HepG2 (cell line): ENCODE measurements around the gene PLEKHA8. TPM values are rescaled to one million over a fixed set of nuclear protein-coding genes. Genes with fewer than 3 reads are reported as not detected.
A peak's percentile ranks its signal among the peaks of the same experiment; 100 is the strongest.

Experiments
- NFYC ChIP-seq: IDR thresholded peaks from 2 replicates; pipeline ENCODE4 v1.6.1; 2016; ENCODE audit warnings: missing genetic modification reagents, missing compliant biosample characterization
- PHB2 ChIP-seq: fragments of 450-650 bp; IDR thresholded peaks from 2 replicates; pipeline ENCODE4 v1.6.1; 2018; ENCODE audit not compliant: partially characterized antibody
- RXRB ChIP-seq: IDR thresholded peaks from 2 replicates; pipeline ENCODE4 v1.6.1; 2016; ENCODE audit warnings: borderline replicate concordance, missing genetic modification reagents, missing compliant biosample characterization
- SMAD3 ChIP-seq: sonication (generic); formaldehyde crosslinking; IDR thresholded peaks from 2 replicates; pipeline ENCODE4 v1.4.0; 2020; ENCODE audit warnings: missing genetic modification reagents
- SP140L ChIP-seq: sonication (generic); formaldehyde crosslinking; IDR thresholded peaks from 2 replicates; pipeline ENCODE4 v1.4.0; 2020; ENCODE audit warnings: missing genetic modification reagents, borderline replicate concordance
- SP4 ChIP-seq: sonication (generic); formaldehyde crosslinking; IDR thresholded peaks from 2 replicates; pipeline ENCODE4 v1.8.1; 2023; ENCODE audit warnings: mild to moderate bottlenecking, missing genetic modification reagents
- YEATS4 ChIP-seq: sonication (generic); formaldehyde crosslinking; IDR thresholded peaks from 2 replicates; pipeline ENCODE4 v1.4.0; 2020; ENCODE audit warnings: missing genetic modification reagents, borderline replicate concordance
- ZNF317 ChIP-seq: sonication (generic); formaldehyde crosslinking; IDR thresholded peaks from 2 replicates; pipeline ENCODE4 v1.5.0; 2020; ENCODE audit warnings: mild to moderate bottlenecking, missing genetic modification reagents
- ZNF501 ChIP-seq: sonication (generic); formaldehyde crosslinking; IDR thresholded peaks from 2 replicates; pipeline ENCODE4 v1.5.1; 2020; ENCODE audit warnings: mild to moderate bottlenecking, moderate library complexity, missing genetic modification reagents
- polyA plus RNA-seq, 8 experiments: library from polyadenylated mRNA; depleted of rRNA in 3 of 8; stranded (reverse) in 7 of 8; unstranded in 1 of 8; fragments of >200 nt; fragmentation: Illumina TruSeq in 4 of 8; extraction: Trizol in 4 of 8; gene quantifications; 2 replicates each; pipeline versions ENCODE4 v1.2.1 to v1.2.3, GENCODE V29; 2011 to 2016; ENCODE audit warnings: low read depth in 4 of 8, missing spikeins in 1 of 8, mixed read lengths in 1 of 8; ENCODE audit not compliant: insufficient read depth in 1 of 8
- total RNA-seq, 5 experiments: library from RNA; depleted of rRNA; stranded (reverse); fragments of >200 nt; fragmentation: Illumina TruSeq; extraction: Trizol; gene quantifications; 2 replicates each; pipeline ENCODE4 v1.2.3, GENCODE V29; 2016; ENCODE audit warnings: low read depth in 1 of 5
- TF ChIP-seq, protein P1 (sequence below): IDR thresholded peaks from 2 replicates; pipeline ENCODE4 v1.4.0; 2020; ENCODE audit warnings: mild to moderate bottlenecking, missing genetic modification reagents
- TF ChIP-seq, protein P2 (sequence below): sonication (generic); formaldehyde crosslinking; IDR thresholded peaks from 2 replicates; pipeline ENCODE4 v1.8.0; 2022; ENCODE audit warnings: missing genetic modification reagents, mild to moderate bottlenecking, inconsistent platforms, borderline replicate concordance
- TF ChIP-seq, protein P3 (sequence below): sonication (generic); formaldehyde crosslinking; IDR thresholded peaks from 2 replicates; pipeline ENCODE4 v1.8.0; 2022; ENCODE audit warnings: low read depth, missing genetic modification reagents

The PLEKHA8 gene
- total and polyA plus RNA-seq, 2 of the 13 experiments (the other 11 are each of a cell fraction or from before 2014, with no cell fraction given) = 12.5 to 26.4 TPM

DNA sequence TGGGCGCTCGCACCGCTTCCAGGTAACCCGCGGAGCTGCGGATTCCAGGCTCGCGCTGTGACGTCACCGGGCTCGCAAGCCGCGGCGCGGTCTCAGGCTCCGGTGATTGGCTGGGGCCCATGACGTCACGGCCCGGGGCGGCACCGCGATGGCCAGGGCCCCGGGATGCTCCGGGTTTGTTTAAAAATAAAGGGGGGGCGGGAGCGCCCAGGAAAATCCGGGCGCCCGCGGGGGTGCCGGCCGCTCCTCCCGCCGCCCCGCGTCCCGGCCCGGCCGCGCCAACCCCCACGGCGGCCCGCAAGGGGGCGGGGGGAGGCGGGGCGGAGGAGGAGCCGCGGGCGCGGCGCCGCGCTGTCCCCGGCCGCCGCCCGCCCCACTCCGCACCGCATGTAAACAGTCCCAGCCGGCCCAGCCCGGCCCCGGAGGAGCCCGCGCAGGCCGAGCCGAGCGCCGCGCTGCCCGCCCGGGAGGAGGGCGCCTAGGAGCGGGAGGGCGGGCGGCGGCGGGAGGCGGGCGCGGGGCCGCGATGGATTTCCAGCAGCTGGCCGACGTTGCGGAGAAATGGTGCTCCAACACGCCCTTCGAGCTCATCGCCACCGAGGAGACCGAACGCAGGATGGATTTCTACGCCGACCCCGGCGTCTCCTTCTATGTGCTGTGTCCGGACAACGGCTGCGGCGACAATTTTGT, 106.5 kb downstream of the PLEKHA8 start, which contains the start of gene MTURN (continued):
- TF ChIP-seq, protein P1, sequence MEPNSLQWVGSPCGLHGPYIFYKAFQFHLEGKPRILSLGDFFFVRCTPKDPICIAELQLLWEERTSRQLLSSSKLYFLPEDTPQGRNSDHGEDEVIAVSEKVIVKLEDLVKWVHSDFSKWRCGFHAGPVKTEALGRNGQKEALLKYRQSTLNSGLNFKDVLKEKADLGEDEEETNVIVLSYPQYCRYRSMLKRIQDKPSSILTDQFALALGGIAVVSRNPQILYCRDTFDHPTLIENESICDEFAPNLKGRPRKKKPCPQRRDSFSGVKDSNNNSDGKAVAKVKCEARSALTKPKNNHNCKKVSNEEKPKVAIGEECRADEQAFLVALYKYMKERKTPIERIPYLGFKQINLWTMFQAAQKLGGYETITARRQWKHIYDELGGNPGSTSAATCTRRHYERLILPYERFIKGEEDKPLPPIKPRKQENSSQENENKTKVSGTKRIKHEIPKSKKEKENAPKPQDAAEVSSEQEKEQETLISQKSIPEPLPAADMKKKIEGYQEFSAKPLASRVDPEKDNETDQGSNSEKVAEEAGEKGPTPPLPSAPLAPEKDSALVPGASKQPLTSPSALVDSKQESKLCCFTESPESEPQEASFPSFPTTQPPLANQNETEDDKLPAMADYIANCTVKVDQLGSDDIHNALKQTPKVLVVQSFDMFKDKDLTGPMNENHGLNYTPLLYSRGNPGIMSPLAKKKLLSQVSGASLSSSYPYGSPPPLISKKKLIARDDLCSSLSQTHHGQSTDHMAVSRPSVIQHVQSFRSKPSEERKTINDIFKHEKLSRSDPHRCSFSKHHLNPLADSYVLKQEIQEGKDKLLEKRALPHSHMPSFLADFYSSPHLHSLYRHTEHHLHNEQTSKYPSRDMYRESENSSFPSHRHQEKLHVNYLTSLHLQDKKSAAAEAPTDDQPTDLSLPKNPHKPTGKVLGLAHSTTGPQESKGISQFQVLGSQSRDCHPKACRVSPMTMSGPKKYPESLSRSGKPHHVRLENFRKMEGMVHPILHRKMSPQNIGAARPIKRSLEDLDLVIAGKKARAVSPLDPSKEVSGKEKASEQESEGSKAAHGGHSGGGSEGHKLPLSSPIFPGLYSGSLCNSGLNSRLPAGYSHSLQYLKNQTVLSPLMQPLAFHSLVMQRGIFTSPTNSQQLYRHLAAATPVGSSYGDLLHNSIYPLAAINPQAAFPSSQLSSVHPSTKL = no peak
- TF ChIP-seq SP140L (no peak), RXRB (CRISPR knock-in tag) (no peak), PHB2 (no peak), SMAD3 (CRISPR knock-in tag) (no peak), ZNF317 (CRISPR knock-in tag) (no peak), YEATS4 (CRISPR knock-in tag) (peak; percentile 75; the same call in 1 of the 2 replicates), NFYC (CRISPR knock-in tag) (peak; percentile 84), SP4 (0 out of 2 replicates have a peak, but pooled peaks have one; percentile 6), ZNF501 (CRISPR knock-in tag) (no peak)
- TF ChIP-seq, protein P2, sequence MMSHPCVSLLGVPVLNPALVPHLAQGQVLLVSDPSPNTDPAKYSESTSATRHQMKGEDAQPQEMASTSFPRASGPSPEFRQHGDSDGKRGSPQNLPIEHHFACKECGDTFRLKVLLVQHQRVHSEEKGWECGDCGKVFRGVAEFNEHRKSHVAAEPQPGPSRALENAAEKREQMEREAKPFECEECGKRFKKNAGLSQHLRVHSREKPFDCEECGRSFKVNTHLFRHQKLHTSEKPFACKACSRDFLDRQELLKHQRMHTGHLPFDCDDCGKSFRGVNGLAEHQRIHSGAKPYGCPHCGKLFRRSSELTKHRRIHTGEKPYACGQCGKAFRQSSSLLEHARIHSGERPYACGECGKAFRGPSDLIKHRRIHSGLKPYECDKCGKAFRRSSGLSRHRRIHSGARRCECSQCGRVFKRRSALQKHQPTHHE (CRISPR knock-in tag) = no peak
- TF ChIP-seq, protein P3, sequence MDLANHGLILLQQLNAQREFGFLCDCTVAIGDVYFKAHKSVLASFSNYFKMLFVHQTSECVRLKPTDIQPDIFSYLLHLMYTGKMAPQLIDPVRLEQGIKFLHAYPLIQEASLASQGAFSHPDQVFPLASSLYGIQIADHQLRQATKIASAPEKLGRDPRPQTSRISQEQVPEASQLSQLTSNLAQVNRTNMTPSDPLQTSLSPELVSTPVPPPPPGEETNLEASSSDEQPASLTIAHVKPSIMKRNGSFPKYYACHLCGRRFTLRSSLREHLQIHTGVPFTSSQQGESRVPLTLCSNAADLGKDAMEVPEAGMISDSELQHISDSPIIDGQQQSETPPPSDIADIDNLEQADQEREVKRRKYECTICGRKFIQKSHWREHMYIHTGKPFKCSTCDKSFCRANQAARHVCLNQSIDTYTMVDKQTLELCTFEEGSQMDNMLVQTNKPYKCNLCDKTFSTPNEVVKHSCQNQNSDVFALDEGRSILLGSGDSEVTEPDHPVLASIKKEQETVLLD (CRISPR knock-in tag) = peak; percentile 43; the same call in 1 of the 2 replicates
- TF ChIP-seq, all 625 proteins: peak for 48
